HG03025 (cell line): ENCODE measurements around the gene TAAR5.
"Not testable (repeated sequence)": the region's sequence is repeated elsewhere in the genome, so short reads cannot be mapped to it uniquely, and the experiment has no call there.

Experiments
- ATAC-seq: cut with Tn5 transposase; IDR thresholded peaks from one replicate; pipeline ENCODE4 v1.9.1; 2021; ENCODE audit warnings: mild to moderate bottlenecking, moderate library complexity; ENCODE audit not compliant: unreplicated experiment, low FRiP score

TAAR5 gene

GRCh38 chr6:132589454-132589853 lies at the start of gene TAAR5:
TAAR5 (minus strand) TSS chr6:132589741; CDS start chr6:132589686, 55 bp downstream.
- no peak for ATAC-seq

GRCh38 chr6:132637135-132637534 lies 47.6 kb upstream of the TAAR5 start:
- ATAC-seq = not testable (repeated sequence)

- not testable (repeated sequence) for ATAC-seq
These were observed 46.4 kb upstream of the TAAR5 start for GRCh38 chr6:132635906-132636305.

- not testable (repeated sequence) for ATAC-seq
These were observed 45.7 kb upstream of the TAAR5 start for GRCh38 chr6:132635288-132635687.

- no peak for ATAC-seq
These were observed 45.3 kb upstream of the TAAR5 start for GRCh38 chr6:132634796-132635195.

GRCh38 chr6:132633362-132633761 lies 43.8 kb upstream of the TAAR5 start:
- ATAC-seq = no peak

GRCh38 chr6:132624175-132624574 lies 34.6 kb upstream of the TAAR5 start, which contains the start of gene TAAR2:
TAAR2 (minus strand) TSS chr6:132624275; CDS start chr6:132624275, 0 bp downstream.
- ATAC-seq = no peak

GRCh38 chr6:132623106-132623845 lies 33.7 kb upstream of the TAAR5 start:
- ATAC-seq = no peak

- no peak for ATAC-seq
These were observed 27.1 kb upstream of the TAAR5 start for GRCh38 chr6:132616677-132617076.

GRCh38 chr6:132614554-132614953 lies 25.0 kb upstream of the TAAR5 start:
- no peak for ATAC-seq

- no peak for ATAC-seq
These were observed 23.0 kb upstream of the TAAR5 start for GRCh38 chr6:132612449-132613108.

GRCh38 chr6:132611616-132612015 lies 22.1 kb upstream of the TAAR5 start:
- no peak for ATAC-seq

- ATAC-seq = no peak
These were observed 18.1 kb upstream of the TAAR5 start for GRCh38 chr6:132607544-132608233.

GRCh38 chr6:132604635-132605152 lies 15.2 kb upstream of the TAAR5 start:
- ATAC-seq = no peak

- not testable (repeated sequence) for ATAC-seq
These were observed 11.4 kb upstream of the TAAR5 start for GRCh38 chr6:132600900-132601299.

GRCh38 chr6:132598473-132598872 lies 8.9 kb upstream of the TAAR5 start:
- ATAC-seq = peak; percentile 69

GRCh38 chr6:132596201-132596600 lies 6.7 kb upstream of the TAAR5 start:
- ATAC-seq = no peak

- ATAC-seq = no peak
These were observed 3.3 kb upstream of the TAAR5 start for GRCh38 chr6:132592855-132593254.

GRCh38 chr6:132590362-132590761 lies 821 bp upstream of the TAAR5 start:
- no peak for ATAC-seq

- ATAC-seq = no peak
These were observed 2.1 kb downstream of the TAAR5 start for GRCh38 chr6:132587424-132587823.

- no peak for ATAC-seq
These were observed 4.8 kb downstream of the TAAR5 start for GRCh38 chr6:132584698-132585097.
